ENCODE results near the gene CYSTM1. TPM values are rescaled to one million over a fixed set of nuclear protein-coding genes. Genes with fewer than 3 reads are reported as not detected.
A peak's percentile ranks its signal among the peaks of the same experiment; 100 is the strongest.

The CYSTM1 gene
- total and polyA plus RNA-seq, 4 donors = 8.1 to 45.7 (median 23.4) TPM

GRCh38 chr5:140262221-140262620 is 87.2 kb downstream of the CYSTM1 start:
- H3K9me3 ChIP-seq (ENCODE audit: control insufficient read depth in 4 of 4, low read length in 3 of 4) = no peaks in the 10 kb centered on the region
- TF ChIP-seq FOXA2 (IDR thresholded peaks at IDR 0.05) = no peak
- TF ChIP-seq MAX (IDR thresholded peaks at IDR 0.05) = no peak
- no peak for TF ChIP-seq EGR1 (IDR thresholded peaks at IDR 0.05; ENCODE audit: low read depth in 2 of 2)
- no peak for TF ChIP-seq RXRA (IDR thresholded peaks at IDR 0.05)
- no peak for TF ChIP-seq REST (IDR thresholded peaks at IDR 0.05)
- TF ChIP-seq ZBTB33 (IDR thresholded peaks at IDR 0.05) = no peak
- TF ChIP-seq YY1 (IDR thresholded peaks at IDR 0.05) = no peak
- TF ChIP-seq RAD21 (IDR thresholded peaks at IDR 0.05) = no peak
- no peak overlapping the region for H3K4me3 ChIP-seq (ENCODE audit: low read depth in 1 of 3, low read length in 3 of 3)
- DNase-seq (ENCODE audit: low spot score) = no peak
- H3K9ac ChIP-seq (ENCODE audit: low read depth in 1 of 2, low read length in 2 of 2) = no peak overlapping the region
- H3K27me3 ChIP-seq (ENCODE audit: control insufficient read depth in 4 of 4, insufficient read depth in 4 of 4, low read length in 3 of 4) = no peaks in the 10 kb centered on the region
- peaks cover 0 to 2% (median 0%) of the 10 kb centered on the region in 4 donors for H3K36me3 ChIP-seq (ENCODE audit: control insufficient read depth in 4 of 4, insufficient read depth in 3 of 4, low read depth in 1 of 4, low read length in 3 of 4)
- peaks cover 2 to 19% (median 10%) of the 10 kb centered on the region in 4 donors for H3K4me1 ChIP-seq (ENCODE audit: control insufficient read depth in 4 of 4, insufficient read depth in 4 of 4, low read length in 3 of 4)
- WGBS = 86% methylated on average over 3 of the region's 3 CpGs
- H3K27ac ChIP-seq (ENCODE audit: low read depth in 1 of 2, low read length in 2 of 2) = peak overlapping the region; percentile 67 to 85

GRCh38 chr5:140262839-140263238 is 87.9 kb downstream of the CYSTM1 start:
- Histone ChIP-seq H3K36me3 (ENCODE audit: control insufficient read depth in 4 of 4, insufficient read depth in 3 of 4, low read depth in 1 of 4, low read length in 3 of 4) (peaks cover 0 to 2% (median 0%) of the 10 kb centered on the region in 4 donors), H3K9me3 (ENCODE audit: control insufficient read depth in 4 of 4, low read length in 3 of 4) (no peaks in the 10 kb centered on the region), H3K4me1 (ENCODE audit: control insufficient read depth in 4 of 4, insufficient read depth in 4 of 4, low read length in 3 of 4) (peaks cover 2 to 21% (median 11%) of the 10 kb centered on the region in 4 donors), H3K27ac (ENCODE audit: low read depth in 1 of 2, low read length in 2 of 2) (no peak overlapping the region), H3K9ac (ENCODE audit: low read depth in 1 of 2, low read length in 2 of 2) (no peak overlapping the region), H3K4me3 (ENCODE audit: low read depth in 1 of 3, low read length in 3 of 3) (no peak overlapping the region), H3K27me3 (ENCODE audit: control insufficient read depth in 4 of 4, insufficient read depth in 4 of 4, low read length in 3 of 4) (no peaks in the 10 kb centered on the region)
- no peak for DNase-seq (ENCODE audit: low spot score)
- TF ChIP-seq CTCF (IDR thresholded peaks at IDR 0.05; ENCODE audit: low read depth, low read length, missing input control) = no peak
- TF ChIP-seq YY1 (IDR thresholded peaks at IDR 0.05) = no peak
- no peak for TF ChIP-seq ZBTB33 (IDR thresholded peaks at IDR 0.05)
- TF ChIP-seq HNF4A (conservative IDR thresholded peaks at IDR 0.05) = no peak
- no peak for TF ChIP-seq TAF1 (conservative IDR thresholded peaks at IDR 0.05)
- TF ChIP-seq REST (IDR thresholded peaks at IDR 0.05) = no peak
- no peak for TF ChIP-seq FOXA2 (IDR thresholded peaks at IDR 0.05)
- 82% methylated on average over 3 of the region's 3 CpGs for WGBS
